NCI-H2171 treated with DMSO at 0.1 percent for 48 hours (cell line): ENCODE results near the gene OR5I1.
A peak's percentile ranks its signal among the peaks of the same experiment; 100 is the strongest.
"Not testable (repeated sequence)": the region's sequence is repeated elsewhere in the genome, so short reads cannot be mapped to it uniquely, and the experiment has no call there.

Experiments used
- DNase-seq: peaks from one replicate; lab custom pipeline; 2025; lab: John Stamatoyannopoulos, UW

OR5I1 gene

DNA sequence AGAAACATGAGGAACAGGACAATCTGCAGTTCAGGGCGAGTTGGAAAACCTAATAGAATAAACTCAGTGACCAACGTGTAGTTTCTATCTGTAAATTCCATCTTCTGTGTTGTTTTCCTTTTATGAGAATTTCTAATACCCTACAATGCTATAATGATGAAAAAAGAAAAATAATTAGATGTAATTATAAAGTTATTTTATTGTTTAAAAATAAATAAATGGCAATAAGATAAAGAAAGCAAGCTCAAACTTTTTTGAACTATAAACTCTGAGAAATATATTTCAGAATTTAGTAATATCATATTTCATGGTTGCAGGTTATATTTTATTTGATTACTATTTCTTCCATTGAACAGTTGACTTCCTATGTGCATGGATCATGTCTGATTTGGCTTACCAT, at the start of gene OR5I1:
OR5I1 (minus strand) TSS at position 101 of the 400 bp plus-strand sequence; CDS start at position 101, 0 bp downstream.
- DNase-seq, result no peak

DNA sequence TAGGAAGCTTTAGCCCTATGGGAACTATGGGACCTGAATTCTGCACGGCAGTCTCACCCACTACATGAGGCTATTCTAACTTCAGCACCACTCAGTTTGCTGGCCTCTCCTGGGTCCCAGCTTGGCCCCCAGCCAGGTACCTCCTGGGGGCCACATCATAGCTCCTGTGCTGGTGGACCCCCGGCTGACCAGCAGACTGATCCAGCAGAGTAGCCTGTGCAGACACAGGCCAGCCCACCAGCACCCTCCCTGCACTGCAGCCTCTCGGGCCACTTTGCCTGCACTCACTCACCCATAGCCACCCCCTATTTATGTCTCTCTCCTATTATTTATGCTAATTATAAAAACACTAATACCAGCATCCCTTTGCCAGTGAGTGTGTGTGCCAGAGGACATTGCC, 34.7 kb upstream of the OR5I1 start:
- no peak for DNase-seq

DNA sequence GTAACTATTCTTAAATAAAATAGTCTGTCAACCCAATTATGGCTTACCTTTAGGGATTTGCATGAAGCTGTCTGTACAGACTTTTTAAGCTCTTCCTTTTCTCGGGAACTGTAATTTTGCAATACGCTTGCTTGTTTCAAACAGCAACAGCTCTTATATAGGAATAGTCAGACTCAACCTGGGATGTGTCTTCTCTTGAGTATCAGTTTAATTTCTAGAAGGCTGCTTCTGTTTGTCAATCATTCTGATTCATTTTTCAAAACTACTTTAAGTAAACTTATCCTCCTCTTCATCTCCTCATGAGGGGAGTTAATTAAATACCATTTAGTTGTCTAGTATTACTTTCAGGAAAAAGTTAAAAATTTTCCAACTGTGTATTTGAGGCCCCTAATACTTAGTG, 33.6 kb upstream of the OR5I1 start, which contains the start of gene OR10AG1:
OR10AG1 (minus strand) TSS at position 101 of the 400 bp plus-strand sequence; CDS start at position 63, 38 bp downstream.
- DNase-seq, result no peak

GRCh38 chr11:55967914-55968313, 31.7 kb upstream of the OR5I1 start:
- DNase-seq, result no peak

- DNase-seq, result no peak
Observed at GRCh38 chr11:55966391-55966790, 30.2 kb upstream of the OR5I1 start.

DNA sequence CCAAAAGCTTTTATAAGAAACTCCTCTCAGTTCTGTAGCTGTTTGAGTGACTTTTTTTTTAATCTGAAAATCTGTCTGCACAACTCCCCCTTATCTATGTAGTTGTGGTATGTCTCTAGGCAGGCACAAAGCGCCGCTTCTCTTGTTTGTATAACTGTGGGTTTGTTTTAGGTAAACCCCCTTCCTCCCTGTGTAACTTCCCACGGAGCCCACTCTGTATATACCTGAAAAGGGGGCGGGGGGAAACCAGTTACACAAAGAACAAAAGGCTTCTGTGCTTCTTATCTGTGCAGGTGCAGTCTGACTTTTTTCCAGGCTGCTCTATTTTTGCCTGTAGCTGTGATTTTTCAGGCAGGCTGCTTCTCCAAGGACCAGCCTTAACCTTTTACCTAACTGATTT, 20.3 kb upstream of the OR5I1 start:
- DNase-seq, result no peak

DNA sequence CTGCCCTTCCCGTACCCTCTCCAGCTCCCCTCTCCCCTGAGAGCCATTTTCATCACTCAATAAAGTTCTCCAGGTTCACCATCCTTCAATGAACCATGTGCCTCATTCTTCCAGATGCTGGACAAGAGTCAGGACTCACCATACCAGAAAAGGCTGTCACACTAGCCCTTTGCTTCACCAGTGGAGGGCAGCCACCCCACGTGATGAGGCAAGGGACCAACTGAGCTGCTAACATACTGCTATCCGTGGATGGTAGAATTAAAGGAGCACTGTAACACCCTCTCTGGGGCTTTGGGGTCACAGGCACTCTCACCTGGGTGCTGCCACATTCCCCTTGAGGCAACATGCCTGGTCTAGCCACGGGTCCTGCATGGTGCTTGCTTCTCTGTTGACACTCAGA, 13.1 kb upstream of the OR5I1 start:
- DNase-seq, result no peak

GRCh38 chr11:55942785-55943392, 6.7 kb upstream of the OR5I1 start:
- peak; percentile 49 for DNase-seq

DNA sequence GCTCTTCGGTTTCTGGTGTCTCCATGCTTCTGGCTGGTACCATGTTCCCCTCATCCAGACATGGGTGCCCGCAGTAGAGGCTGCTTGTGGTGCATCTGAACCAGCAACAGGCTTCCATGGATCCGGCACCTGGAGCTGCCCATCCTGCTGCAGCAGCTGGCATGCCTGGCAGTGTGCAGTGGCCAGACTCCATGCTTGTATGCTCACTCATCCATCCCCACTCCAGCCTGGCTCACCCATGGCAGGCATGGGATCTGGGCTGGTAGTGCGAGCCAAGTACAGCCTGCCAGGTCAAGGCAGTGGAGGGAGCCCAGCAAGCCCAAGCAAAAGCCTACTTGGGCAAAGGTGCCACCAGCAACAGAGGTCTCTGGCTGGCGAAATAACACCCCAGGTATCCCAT, 15.7 kb downstream of the OR5I1 start:
- no peak for DNase-seq

DNA sequence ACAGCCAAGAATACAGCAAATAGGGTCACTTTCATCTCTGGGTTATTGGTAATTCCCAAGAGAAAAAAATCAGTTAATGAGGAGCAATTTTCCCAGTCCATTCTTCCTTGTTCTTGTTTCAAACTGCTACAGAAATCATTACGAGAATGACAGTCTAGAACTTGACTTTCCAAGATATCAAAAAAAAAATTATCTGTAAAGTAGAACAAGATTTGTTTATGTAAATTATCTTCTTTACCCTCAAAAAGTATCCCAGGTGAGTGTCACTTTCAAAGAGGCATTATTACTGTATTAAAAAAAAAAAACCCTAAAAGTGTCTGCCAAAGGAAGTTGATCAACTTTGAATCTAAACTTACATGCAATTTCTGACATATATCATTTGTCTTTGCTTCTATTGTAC, 21.7 kb downstream of the OR5I1 start, which contains the start of gene OR5W2:
OR5W2 (minus strand) TSS at position 101 of the 400 bp plus-strand sequence; CDS start at position 101, 0 bp downstream.
- DNase-seq, result no peak

- no peak for DNase-seq
Observed at GRCh38 chr11:55902308-55902707, 33.9 kb downstream of the OR5I1 start.

- no peak for DNase-seq
Observed at GRCh38 chr11:55895216-55895615, 41.0 kb downstream of the OR5I1 start.

GRCh38 chr11:55885481-55885880, 50.7 kb downstream of the OR5I1 start:
- not testable (repeated sequence) for DNase-seq
